ENCODE data around the gene STAB1.

STAB1 gene

GRCh38 chr3:52494886-52495495 lies at the start of gene STAB1:
Gene STAB1, plus strand, starts transcription at chr3:52495338. Its CDS starts 76 bp downstream, at chr3:52495414.
- no peak for DNase-seq

- DNase-seq = no peak
Observed at GRCh38 chr3:52446042-52446441, 49.1 kb upstream of the STAB1 start.

- peak; percentile 87 for DNase-seq
Observed at GRCh38 chr3:52446631-52447511, 48.3 kb upstream of the STAB1 start.

DNA sequence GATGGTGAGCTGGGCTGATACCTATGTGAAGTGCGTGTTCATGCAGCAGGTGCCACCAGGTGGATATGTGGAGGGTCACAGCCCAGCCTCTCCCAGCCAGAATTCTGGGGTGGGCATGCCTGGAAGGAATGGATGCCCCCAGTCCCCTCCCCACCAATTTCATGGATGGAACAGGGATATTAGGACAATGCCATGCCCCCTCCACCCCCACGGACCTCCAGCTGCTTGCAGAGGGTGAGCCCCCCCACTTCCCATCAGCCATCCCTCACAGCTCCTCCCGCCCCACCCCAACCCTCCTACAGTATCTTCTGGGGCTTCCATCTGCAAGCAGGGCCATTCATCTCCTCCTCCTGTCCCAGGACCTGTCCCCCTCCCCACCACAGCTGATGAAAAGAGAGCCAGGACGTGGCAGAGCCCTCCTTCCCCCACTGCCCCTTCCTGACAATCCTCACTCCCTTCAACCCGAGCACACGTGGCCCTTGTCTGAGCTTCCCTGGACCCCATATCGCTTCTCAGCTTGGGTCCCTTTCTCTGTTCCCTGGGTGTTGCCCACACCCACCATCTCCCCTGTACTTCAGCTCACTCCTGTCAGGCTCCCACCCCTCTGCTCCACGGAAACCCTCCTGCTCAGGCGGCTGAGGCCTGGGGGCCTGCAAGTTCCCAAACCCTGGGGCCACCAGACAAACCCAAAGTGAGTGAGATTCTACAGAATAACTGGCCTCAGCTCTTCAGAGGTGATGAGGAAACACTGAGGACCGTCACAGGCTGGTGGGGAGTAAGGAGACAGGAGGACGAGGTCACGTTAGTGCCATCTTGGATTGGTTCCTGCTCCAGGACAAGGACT lies 47.4 kb upstream of the STAB1 start:
- DNase-seq = no peak

DNA sequence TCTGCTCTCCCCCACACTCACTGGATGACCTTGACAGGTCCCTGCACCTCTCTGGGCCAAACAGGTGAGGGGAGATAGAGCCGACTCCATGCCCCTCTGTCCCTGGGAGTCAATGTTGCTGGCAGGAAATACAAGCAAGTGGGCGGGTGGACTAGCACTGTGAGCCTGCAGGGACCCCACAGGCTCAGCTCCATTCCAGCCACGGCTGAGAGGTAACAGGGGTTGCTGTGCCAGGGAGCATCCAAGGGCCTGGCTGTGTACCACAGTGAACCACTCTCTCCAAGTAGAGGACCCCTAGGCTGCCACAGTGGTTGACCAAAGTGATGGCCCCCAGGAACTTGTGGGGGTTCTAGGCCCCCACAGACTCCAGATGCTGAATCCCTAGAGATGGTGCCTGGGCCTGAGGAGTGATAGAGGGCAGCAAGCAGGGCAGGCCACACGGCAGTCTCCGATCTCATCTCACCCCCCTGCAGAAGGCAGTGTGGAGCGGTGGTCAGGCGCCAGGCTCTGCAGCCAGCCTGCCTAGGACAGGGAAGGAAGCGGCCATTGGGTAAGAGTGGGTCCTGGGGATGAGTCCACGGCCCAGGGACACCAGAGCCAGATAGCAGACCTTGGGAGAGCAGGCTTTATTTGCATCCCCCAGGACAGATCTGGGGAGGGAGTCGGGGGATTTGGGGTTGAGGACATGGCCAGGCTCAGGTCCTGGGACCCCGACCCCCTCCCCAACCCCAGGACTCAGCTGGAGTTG lies 44.5 kb upstream of the STAB1 start:
- DNase-seq = no peak

DNA sequence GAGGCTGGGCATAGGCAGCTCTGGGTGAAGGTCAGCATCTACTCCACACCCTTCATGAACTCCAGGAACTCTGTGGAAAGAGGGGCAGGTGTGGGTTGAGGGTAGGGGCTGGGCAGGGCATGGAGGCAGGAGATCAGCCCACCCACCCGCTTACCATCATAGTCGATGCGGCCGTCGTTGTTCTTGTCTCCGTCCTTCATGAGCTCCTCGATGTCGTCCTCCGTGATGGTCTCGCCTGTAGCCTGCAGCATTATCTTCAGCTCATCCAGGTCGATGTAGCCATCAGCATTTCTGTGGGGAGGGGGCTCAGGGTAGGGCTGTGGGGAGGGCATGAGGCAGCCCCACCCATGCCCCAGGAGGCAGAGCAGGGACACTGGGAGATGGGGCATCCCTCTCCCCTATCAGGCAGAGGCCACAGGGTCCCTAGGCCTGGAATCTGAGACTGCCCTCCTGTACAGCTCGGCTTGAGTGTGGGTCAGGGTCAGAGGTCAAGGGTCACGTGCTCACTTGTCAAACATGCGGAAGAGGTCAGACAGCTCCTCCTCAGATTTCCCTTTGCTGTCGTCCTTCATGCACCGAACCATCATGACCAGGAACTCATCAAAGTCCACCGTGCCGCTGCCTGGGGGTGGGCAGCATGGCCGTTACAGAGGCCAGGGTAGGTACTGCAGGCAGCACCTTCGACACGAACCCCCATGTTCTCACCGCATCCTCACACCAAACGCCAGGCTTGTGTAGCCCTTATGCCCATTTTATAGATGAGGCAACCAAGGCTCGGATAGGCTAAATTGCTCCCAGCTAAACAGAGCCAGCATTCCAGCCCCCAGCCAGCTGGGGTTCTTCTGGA lies 43.7 kb upstream of the STAB1 start:
- no peak for DNase-seq

GRCh38 chr3:52452126-52452525 lies 43.0 kb upstream of the STAB1 start:
- no peak for DNase-seq

DNA sequence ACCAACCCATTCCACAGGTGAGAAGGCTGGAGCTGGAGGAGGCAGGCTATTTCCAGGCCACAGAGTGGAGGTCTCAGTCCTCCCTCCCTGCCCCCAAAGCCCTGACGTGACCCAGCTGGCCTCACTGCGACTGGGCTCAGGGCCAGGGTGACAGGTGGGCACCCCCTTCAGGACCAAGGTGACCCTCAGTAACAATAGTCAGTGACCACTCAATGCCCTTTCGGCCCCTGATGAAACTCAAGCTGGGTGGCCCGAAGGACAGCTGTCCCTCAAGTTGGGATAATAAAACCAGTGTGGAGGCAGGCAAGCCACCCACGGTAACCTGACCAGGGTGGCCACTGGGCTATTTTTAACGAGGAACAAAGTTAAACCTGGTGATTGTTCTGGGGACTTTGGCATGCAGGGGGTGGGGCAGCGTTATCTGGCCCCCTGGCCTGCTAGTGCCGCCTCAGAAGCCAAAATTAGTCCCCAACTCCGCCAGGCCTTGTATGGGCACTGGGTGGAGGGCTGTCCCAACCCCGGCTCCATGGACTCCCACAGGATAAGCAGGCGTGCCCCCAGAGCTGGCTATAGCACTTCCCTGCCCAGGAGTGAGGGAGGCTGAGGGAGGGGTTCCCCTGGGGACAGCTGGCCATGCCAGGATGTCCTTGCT lies 42.4 kb upstream of the STAB1 start:
- no peak for DNase-seq

DNA sequence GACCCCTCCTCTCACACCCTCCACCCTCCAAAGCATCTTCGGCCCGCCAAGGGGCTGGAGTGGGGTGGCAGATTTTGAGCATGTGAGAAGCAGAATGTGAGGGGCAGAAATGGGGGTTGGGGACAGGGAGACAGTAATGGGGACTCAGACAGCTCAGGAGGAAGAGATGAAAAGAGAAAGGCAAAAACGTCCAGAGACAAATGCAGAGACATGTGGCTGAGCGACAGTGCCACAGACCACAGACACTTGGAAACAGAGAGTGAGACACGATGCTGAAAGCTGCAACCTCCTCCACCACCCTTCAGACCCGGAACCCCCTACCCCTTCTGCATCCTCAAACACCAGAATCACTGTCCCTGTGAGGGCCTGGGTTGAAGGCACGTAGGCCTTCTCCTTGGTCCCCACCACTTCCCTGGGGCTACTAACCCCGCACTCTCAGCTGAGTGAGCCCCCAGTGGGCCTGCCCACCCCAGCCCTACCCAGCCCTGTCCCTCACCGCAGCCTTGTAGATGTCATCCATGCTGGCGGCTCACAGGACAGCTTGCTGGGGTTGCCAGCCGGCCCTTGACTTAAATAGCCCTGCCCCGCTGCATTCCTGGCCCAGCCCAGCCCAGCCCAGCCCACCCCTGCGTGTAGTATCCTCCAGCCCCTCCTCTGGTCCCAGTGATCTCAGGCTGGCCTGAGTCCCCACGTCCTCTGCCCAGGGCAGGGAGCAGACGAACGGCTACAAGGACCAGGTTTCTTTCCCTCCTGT lies 41.5 kb upstream of the STAB1 start, which contains the start of gene TNNC1:
Gene TNNC1 (minus strand): TSS at position 546 of the 754 bp plus-strand sequence. CDS start 26 bp downstream, at position 520.
- DNase-seq = no peak

- no peak for DNase-seq
Observed at GRCh38 chr3:52454250-52454937, 40.7 kb upstream of the STAB1 start.

GRCh38 chr3:52454938-52455282 lies 40.2 kb upstream of the STAB1 start:
- DNase-seq = no peak

DNA sequence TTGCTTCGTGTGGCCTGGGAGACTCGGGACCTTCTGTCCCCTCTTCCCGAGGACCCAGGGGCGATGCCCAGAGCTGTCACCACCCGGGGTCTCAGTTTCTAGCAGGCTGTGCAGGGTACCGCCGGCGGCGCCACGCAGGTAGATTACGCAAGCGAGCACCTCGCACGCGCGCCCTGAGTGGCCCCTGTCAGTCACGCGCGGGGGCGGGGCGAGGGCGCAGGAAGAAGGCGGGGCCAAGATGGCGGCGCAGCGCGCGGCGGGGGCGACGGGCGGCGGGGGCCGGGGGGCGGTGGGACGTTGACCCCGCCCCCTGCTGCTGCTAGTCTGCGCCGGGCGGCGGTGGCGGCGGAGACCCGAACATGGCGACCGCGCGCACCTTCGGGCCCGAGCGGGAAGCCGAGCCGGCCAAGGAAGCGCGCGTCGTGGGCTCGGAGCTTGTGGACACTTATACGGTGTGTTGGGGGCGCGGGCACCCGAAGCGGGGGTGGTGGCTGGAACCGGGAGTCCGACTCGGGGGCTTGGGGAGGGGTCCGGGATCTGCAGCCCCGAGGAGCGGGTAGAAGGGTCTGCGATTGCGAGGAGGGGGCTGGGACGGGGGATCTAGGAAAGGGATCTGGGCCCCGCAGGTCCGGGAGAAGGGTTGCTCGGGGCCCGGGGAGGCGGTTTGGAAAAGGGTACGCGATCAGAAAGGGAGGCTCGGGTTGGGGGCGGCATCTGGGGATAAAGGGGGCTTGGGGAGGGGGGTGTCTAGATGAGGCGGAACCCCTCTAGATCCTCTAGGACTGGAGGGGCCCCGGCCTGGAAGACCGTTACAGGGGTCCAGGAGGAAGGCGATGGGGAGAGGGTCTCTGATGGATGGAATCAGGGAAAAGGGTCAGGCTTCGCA lies 39.6 kb upstream of the STAB1 start, which contains the start of gene NISCH:
Gene NISCH (plus strand): TSS at position 322 of the 886 bp plus-strand sequence. CDS start 38 bp downstream, at position 360.
- DNase-seq = peak; percentile 99

- DNase-seq = no peak
Observed at GRCh38 chr3:52456169-52456799, 38.9 kb upstream of the STAB1 start.

- DNase-seq = no peak
Observed at GRCh38 chr3:52456800-52457183, 38.3 kb upstream of the STAB1 start.

GRCh38 chr3:52458031-52458760 lies 36.9 kb upstream of the STAB1 start:
- no peak for DNase-seq

GRCh38 chr3:52458770-52459545 lies 36.2 kb upstream of the STAB1 start:
- no peak for DNase-seq

All from activated effector memory CD4-positive, alpha-beta T cell treated with anti-CD3 and anti-CD28 coated beads, Interleukin-2, amount 50 U/mL, for 16 hours (primary cell).